LHCN-M2 (cell line): ENCODE measurements around the gene C11orf21. TPM values are rescaled to one million over a fixed set of nuclear protein-coding genes. Genes with fewer than 3 reads are reported as not detected.

Source experiments
- DNase-seq: peaks from one replicate; pipeline ENCODE4 v3.0.0-alpha.2; 2012; ENCODE audit warnings: low read depth
- total RNA-seq: library from RNA; depleted of rRNA; stranded (reverse); fragments of >200 nt; gene quantifications from 2 replicates; pipeline ENCODE4 v1.2.3, GENCODE V29; 2014

C11orf21 gene
- total RNA-seq, 1 experiment from 2014 or later = not detected

GRCh38 chr11:2320568-2321310 lies 19.0 kb upstream of the C11orf21 start:
- no peak for DNase-seq

DNA sequence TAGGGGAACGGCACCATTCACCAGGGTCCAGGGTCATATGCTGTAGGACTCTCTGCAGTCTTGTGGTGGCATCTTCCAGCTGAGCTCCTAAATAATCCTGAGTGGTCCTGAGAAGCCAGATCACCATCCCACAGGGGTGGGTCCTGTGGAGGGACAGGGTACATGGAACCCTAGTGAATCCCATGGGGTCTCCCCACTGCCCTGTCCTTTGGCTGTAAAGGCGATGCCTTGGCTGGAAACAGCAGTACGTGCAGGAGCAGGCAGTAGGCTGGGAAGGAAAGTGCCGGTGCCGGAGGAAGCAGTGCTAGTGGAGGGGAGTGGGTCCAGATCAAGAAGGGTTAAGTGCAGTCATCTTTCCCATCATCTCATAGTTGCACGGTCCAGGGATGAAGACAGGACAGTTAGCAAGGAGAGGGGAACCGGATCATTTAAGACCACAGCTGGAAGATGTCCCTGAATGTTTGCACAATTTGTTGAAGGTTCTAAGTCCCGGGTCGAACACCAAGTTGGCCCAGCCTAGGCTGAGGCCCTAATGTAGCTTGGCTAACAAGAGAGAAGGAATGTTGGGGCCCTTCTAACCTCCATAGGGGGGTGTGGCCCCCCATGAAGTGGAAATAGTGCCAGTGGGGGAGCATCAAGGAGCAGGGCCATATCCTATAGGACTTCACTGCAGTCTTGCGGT lies 18.2 kb upstream of the C11orf21 start:
- DNase-seq = no peak

- no peak for DNase-seq
Measured at GRCh38 chr11:2318707-2319106, 17.0 kb upstream of the C11orf21 start.

DNA sequence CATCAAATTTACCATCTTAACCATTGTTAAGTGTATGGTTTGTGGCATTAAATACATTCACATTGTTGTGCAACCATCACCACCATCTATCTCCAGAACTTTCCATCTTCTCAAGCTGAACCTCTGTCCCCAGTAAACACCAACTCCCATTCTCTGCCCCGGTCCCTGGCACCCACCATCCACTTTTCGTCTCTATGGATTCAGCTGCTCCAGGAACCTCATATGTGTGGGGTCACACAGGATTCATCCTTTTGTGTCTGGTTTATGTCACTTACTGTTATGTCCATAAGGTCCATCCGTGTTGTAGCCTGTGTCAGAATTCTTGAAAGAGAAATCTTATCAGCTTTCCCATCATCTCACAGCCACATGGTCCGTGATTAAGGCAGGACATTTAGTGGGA lies 16.4 kb upstream of the C11orf21 start:
- DNase-seq = no peak

- DNase-seq = no peak
Measured at GRCh38 chr11:2317354-2318050, 15.8 kb upstream of the C11orf21 start.

DNA sequence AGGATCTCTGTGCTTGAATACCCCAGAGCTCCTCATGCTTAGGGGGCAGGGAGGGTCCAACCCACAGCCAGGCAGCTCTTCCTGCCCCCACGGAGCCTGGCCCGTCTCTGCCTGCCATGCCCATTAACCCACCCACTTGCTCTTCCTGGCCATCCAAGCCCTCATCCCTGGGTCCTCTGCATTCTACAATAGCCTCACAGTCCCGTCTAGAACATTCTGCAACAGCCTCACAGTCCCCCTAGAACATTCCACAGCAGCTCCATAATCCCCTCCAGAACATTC lies 15.2 kb upstream of the C11orf21 start:
- DNase-seq = no peak

DNA sequence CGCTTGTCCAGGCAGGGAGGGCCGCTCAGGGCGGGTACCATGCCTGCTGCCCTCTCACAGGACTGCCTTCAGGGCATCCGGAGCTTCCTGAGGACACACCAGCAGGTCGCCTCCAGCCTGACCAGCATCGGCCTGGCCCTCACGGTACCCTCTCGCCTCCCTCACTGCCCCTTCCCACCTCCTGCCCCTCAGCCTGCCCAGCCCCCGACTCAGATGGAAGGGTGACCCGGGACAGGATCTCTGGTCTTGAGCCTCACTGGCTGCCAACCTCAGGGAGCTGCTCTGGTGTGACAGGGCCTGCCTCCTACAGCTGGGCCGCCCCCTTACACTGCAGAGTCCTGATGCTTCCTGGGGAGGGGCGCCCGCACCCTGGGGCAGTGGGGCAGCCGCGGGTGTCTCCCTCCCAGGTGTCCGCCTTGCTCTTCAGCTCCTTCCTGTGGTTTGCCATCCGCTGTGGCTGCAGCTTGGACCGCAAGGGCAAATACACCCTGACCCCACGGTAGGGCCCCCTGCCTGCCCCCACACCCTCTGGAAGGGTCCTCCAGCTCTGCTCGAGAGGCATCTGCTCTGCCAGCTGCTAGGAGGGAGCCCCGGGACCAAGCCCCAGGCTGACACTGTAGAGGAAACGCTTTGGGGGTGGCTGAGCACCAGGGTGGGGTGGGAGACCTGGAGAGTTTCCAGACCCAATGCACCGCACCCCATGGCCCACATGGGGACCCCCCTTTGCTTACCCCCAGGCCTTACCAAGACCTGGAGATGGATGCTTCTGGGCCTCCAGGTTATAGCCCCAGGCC lies 14.6 kb upstream of the C11orf21 start:
- no peak for DNase-seq

DNA sequence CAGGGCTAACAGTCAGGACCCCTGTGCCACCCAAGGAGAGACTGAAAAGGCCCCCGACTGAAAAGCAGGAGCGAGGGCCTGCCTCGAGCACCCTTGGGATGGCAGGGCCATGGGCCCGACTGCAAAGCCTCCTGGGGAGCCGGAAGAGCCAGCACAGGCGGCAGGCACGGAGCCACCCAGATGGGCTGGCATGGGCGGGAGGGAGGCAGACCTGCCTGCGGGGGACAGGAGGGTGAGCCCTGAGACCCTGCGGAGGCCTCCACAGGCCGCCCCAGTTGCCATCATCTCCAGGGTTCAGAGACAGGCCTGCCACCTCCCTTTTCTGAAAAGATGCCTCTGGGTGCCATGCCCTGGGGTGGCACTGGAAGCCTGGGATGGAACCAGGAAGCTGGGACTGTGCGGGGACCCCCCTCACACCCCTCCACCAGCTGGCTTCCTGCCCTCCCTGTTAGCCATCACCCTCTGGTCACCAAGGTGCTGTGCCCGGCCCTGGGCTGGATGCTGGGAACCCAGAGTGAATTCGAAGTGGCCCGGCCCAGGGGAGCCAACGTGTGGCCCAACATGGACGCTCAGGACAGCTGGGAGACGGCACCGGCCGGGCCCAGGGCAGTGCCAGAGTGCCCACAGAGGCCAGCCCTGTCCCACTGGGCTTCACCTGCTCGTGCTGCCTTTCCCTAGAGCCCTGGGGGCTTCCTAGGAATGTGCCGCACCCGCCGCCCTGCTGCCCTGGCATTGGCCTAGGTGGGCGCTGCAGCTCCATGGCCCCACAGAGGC lies 13.9 kb upstream of the C11orf21 start:
- no peak for DNase-seq

DNA sequence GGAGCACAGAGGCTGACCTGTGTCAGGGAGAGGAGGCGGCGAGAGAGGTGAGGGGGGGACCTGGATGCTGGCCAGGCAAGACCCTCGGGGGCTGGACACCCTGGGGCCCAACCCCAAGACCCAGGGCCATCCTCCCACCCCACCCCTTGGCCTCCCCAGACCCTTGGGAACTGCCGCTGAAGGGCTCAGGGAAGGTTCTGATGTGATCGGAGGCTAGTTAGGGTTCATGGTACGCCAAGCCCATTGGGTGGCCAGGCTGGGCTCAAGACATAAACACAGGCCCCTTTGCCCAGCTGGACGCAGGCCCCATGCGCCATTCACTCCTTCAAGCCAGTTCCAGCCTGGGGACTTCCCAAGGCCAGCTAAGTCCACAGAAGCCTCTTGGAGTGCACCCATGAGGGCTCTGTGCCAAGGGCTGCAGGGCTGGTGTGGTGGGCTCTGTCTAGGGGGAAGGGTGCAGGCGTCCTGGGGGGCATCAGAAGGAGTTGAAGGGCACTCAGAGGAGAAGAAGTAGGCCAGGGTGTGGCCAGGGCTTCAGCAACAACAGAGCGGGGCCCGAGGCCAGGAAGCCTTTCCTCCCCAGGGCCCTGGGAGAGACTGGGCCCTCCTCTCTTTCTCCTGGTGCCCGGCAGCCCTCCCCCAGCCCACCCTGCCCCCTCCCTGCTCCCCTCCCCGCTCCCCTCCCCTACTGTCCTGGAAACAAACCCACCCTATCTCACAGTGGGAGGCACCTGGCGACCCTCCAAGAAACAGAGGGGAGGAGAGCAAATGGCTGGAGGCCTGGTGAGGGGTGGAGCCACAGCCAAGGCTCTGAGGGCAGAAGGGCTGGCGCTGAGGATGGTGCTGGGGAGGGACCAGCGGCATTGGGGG lies 13.0 kb upstream of the C11orf21 start:
- no peak for DNase-seq

- no peak for DNase-seq
Measured at GRCh38 chr11:2314136-2314524, 12.4 kb upstream of the C11orf21 start.

DNA sequence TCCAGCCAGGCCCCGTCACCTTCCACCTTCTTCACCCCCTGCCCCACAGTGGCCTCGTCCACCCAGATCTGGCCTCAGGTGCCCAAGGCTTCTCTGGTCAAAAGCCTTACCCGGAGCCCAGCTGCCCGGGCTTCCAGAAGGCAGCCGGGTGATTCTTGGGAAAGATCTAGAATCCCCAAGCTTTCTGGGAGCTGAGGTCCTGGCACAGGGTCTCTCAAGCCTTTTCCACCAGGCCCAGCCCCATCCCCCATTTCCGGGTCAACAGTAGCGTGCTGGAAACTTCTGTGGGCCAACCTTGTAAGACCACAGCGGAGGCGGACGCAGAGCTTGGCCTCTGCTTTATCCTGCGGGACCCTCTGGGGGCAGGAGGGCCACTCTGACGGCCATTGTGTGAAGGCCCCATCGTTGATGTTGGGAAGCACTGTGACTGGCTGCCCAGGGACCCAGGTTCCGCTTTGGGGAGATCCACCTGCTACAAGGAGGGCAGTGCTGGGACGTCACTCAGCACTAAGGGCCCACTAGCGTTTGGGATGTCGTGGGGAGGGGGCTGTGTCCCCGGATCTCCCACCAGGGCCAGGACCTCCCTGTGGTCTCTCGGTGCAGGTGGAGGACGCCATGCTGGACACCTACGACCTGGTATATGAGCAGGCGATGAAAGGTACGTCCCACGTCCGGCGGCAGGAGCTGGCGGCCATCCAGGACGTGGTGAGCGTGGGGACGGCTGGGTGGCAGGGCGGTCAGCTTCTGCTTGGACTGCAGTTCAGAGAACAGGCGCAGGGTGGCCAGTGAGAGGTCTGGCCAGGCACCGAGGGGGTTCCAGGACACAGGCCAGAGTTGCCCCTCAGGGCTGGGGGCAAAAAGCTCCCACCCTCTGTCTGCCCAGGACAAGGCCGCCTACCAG lies 11.6 kb upstream of the C11orf21 start:
- no peak for DNase-seq

DNA sequence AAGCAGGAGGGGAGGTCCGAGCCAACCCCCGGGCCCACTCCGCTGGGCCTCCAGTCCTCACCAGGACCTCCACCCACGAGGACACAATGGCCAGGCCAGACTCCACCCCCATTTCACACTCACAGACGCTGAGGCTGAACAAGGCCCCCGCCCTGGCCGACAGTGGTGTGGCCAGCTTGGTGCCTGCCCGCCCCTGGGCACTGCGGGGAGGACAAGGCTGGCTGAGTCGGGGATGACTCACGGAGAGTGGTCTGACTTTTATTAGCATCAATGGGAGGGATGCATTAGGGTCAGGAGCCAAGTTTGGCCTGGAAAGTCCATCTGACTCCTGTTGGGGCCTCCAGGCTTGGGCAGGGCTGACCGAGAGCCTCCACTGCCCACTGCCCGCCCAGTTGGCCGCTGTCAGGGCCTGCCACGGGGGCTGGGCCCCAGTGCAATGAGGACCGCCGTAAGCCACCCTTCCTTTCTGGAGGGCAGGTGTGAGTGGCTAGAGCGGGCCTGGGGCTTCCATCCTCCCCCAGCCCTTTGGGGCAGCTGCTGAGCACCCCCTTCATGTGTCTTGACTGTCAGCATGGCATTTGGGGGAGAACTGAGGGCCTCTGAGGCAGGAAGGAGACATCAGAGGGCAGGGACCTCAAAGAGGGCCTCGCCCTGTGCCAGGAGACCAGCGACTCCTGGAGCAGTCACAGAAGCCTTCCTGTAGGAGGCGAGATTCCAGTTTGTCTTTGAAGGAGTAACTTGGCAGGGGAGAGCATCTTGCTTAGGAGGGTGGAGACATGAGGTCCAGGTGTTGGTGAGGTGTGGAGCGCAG lies 10.7 kb upstream of the C11orf21 start:
- peak; percentile 35 for DNase-seq

DNA sequence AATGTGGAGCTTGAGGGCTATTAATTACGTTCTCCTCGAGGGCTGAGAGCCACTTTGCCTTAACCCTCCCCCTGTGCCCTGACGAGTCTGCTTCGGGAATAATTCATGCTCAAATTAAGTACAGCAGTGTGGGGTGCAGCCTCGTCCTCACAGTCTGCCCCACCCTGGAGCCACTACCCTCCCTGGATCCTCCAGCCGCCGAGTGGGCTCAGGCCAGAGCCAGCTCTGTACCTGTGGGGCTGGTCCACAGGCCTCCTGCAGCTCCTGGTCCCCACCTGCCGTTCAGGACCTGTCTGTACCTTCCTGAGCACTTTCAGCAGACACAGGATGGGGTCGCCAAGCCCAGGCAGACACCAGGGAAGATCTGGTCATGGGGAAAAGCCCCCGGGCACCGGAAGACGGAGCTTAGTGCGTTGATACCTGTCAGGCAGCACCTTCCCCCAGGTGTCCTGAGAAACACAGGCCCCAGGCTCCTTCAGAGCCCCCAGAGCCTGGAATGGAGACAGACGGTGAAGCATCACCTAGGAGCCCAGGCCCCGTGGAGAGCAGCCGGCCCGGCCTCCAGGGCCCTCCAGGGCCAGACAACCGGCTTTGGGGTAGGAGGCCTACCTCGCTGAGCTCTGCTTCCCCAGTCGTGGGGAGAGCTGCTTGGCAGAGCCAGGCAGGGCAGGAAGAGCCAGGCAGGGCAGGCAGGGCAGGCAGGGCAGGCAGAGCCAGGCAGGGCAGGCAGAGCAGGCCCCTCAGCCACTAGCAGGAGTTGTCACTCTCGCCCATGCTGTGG lies 9.8 kb upstream of the C11orf21 start:
- DNase-seq = no peak

DNA sequence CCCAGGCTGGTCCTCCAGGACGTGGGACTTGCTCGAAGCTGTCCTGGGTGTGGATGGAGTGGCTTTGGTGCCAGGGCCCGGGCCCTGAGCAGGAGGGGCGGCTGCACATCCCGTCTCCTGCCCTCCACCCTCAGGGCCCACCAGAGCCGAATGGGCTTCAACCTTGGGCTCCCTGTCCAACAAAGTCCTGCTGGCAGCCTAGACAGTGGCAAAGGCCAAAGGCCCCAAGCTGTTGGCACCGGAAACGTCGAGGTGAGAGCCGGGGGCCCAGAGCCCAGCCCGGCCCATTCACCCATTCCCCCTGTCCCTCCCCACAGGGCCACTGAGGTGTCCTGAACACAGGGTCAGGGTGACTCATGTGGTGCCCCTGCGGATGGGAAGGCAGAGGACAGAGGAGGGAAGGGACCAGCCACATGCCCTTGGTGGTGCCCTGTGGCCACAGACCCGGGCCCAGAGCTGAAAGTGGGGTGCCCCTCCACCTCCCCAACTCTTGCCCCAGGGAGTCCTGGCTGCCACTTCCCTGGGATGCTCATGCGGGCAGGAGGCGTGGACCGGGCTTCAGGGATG lies 9.2 kb upstream of the C11orf21 start:
- DNase-seq = no peak

- DNase-seq = no peak
Measured at GRCh38 chr11:2310073-2310785, 8.5 kb upstream of the C11orf21 start.

DNA sequence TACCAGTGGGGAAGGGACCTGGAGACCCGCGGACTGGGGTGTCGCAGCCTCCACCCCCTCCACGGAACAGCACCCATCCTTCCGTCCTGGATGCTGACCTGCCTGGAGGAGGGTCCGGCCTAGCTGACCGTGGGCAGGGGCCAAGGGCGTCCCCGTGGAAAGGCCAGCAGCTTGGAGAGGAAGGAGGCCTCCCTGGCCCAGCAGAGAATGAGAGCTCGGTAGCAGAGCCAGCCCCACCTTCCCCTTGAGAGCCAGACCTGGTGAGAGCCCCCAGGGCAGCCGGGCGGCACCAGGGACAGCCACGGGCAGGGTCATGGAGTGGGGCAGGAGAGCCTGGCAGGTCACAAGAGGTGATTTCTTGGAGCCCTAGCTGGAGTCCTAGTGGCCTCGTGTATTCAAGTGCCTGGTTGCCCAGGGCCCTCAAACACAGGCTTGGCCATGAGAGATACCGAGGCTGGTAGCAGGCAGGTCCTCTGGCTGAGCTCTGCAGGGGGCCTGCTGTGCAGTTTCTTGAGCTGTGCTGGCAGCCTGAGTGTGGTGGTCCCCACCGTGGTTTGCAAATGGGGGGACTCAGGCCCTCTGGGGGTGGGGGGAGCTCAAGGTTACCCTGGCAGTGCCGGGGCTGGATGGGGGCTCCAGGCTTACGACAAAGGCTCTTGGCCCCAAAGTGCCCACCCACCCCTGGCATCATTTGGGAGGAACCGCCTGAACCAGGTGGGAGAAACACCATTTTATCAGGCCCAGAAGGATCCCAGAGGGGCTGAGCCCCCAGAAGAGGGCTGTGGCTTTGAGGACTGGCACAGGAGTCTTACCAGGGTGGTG lies 7.7 kb upstream of the C11orf21 start:
- no peak for DNase-seq
